ENCODE measurements around the gene IFT52.
"Not testable (repeated sequence)": the region's sequence is repeated elsewhere in the genome, so short reads cannot be mapped to it uniquely, and the experiment has no call there.

IFT52 gene

GRCh38 chr20:43655176-43655575, 64.4 kb downstream of the IFT52 start:
- not testable (repeated sequence) for DNase-seq

- DNase-seq = no peak
Measured at GRCh38 chr20:43655937-43656336, 65.2 kb downstream of the IFT52 start.

GRCh38 chr20:43658069-43658722, 67.5 kb downstream of the IFT52 start:
- no peak for DNase-seq

GRCh38 chr20:43658723-43659419, 68.1 kb downstream of the IFT52 start:
- DNase-seq = no peak

DNA sequence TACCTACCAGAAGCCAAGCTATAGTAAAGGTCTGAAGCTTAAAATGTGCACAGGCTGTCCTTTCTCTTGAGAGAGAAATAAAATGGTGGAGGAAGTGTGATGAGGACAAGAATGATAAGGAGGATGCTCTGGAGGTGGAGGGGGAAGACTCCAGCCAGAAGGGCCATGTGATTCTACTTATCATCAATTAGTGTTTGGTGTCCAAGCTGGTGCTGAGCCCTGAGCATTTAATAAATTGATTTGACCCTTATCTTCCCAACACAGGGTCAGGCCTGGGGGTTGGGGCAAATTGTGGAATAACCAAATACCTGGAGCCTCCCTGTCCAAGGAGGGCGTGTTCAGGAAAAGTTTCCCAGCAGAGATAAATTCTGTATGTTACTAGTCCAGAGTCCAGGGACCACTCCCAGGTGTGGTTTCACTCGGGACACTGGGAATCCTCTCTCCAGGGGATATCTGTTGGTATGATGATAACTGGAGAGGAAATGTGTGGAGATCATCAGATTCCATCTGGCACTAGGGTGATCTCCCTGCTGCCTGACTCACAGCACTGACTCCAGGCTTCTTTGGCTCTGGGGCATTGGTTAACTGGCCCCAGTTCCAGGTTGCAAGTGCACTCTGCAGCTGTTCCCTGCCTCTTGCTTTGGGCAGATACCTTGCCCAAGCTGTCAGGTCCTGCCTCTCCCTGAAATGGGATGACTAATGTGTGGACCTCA, 72.4 kb downstream of the IFT52 start:
- DNase-seq = no peak

DNA sequence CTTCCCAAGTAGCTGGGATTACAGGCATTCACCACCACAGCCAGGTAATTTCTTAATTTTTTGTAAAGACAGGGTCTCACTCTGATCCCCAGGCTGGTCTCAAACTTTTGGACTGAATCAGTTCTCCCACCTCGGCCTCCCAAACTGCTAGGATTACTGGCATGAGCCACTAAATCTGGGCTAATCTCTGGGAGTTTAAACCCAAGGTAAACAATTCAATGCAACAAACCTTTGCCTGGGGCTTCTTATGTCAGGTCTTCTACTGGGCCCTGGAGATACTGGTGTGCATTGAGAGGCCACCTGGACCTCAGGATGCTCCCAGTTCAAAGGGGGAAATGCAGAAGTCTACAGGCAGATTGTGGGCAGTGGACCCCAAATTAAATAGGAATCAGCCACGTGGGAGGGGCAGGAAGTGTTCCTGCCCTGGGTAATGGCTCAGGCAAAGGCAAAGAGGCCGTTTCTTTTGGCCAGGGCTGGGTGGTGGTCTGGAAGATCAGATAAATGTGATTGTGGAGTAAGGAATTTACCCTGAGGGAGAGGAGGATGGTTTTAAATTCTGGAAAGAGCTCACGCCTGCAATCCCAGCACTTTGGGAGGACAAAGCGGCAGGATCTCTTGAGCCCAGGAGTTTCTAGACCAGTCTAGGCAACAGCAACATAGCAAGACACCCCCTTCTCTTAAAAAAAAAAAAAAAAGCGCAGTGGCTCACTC, 74.9 kb downstream of the IFT52 start:
- no peak for DNase-seq

DNA sequence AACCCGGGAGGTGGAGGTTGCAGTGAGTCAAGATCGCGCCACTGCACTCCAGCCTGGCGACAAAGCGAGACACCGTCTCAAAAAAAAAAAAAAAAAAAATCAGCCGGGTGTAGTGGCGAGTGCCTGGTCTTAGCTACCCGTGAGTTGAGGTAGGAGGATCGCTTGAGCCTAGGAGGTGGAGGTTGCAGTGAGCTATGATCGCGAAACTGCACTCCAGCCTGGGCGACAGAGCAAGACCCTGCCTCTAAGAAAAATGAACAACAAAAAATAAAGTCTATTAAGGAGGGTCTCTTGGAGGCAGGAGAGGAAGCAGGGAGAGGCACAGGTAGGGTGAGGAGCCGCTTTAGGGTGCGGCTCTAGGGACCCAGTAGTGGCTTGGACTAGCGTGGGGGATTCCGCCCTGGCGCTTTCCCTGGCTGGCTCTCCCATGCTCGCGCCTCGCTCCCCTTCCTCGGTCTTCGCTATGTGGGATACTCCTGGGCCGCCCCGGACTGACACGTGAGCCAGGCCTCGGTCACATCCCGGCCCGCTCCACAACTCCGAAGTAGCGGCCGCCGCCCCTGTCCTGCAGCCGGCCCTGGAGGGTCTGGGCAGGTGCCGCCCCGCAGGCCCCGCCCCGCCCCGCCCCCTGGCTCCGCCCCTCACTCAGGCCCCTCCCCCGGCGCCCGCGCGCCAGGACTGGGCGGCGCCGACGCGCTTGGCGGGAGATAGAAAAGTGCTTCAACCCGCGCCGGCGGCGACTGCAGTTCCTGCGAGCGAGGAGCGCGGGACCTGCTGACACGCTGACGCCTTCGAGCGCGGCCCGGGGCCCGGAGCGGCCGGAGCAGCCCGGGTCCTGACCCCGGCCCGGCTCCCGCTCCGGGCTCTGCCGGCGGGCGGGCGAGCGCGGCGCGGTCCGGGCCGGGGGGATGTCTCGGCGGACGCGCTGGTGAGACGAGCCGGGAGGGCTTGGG, 75.9 kb downstream of the IFT52 start, which contains the start of gene MYBL2:
TSS of gene MYBL2 (plus strand) at position 739 of the 953 bp plus-strand sequence. CDS start at position 909, 170 bp downstream.
- DNase-seq = peak; percentile 12

DNA sequence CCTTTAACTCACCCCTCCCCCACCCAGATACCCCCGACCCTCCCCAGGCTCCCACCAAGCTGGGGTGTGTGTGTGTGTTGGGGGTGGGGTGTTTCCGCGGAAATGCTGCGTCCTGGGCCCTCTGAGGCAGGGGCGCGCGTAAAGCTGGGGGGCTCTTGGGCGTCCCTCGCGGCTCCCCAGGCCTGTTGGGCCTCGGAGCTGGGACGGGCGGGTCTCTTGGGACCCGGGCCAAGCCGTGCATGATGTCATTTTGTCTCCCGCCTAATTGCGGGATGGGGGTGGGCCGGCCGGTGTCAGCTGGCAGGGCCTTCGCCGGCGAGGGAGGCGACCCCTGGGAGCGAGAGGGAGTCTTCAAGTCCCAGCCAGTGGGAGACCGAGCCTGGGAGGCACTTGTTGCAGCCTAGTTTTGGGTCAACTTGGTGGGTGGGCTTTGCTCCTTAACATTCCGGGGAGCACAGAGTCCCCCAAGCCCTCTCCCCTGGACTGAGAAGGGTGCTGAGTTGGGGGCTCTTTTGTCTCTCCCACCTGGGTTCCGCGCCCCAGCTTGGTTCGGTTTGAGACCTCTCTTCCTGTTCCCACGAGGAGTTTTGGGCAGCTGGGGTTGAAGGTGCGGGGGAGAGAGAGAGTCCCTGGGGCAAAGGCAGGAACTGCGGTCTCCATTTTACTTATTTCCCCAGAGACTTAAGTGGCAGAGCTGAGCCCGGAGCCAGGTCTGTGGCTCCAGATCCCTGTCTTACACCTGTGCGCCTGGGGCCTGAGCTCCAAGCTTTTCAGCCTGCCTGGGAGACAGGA, 76.8 kb downstream of the IFT52 start:
- DNase-seq = no peak

DNA sequence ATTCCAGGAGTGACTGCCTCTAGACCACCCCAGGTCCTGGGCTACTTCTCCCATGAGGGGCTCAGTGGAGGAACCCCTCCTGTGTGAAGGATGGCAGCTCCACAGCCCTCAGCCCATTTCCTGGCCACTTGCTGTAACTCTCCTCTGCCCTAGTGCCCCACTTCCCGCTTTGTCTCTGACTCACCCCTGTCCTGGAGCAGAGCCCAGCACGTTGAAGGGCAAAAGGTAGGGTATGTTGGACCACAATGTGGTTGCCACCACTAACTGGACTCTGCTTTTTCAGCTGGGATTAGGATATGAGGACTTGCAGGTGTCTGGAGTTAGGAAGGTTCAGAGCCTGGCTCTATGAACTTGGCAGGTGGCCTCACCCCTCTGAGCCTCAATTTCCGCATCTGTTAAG, 78.6 kb downstream of the IFT52 start:
- no peak for DNase-seq

- DNase-seq = no peak
Measured at GRCh38 chr20:43670423-43670822, 79.7 kb downstream of the IFT52 start.

- DNase-seq = no peak
Measured at GRCh38 chr20:43676368-43676767, 85.6 kb downstream of the IFT52 start.

GRCh38 chr20:43680981-43681380, 90.2 kb downstream of the IFT52 start:
- no peak for DNase-seq

GRCh38 chr20:43681468-43681942, 90.8 kb downstream of the IFT52 start:
- DNase-seq = no peak

- no peak for DNase-seq
Measured at GRCh38 chr20:43681991-43682410, 91.3 kb downstream of the IFT52 start.

GRCh38 chr20:43682446-43682845, 91.7 kb downstream of the IFT52 start:
- DNase-seq = no peak

DNA sequence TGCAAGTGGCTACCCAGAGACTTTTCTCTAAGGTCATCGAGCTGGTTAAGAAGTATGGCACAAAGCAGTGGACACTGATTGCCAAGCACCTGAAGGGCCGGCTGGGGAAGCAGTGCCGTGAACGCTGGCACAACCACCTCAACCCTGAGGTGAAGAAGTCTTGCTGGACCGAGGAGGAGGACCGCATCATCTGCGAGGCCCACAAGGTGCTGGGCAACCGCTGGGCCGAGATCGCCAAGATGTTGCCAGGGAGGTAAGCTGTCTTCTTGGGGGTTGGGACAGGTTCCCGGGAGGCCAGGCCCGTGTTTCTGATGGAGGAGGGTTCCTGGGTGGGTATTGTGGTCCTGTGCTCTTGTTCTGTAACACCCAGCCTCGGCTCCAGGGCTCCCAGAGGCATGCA, 96.1 kb downstream of the IFT52 start:
- DNase-seq = no peak

GRCh38 chr20:43689165-43689564, 98.4 kb downstream of the IFT52 start:
- no peak for DNase-seq

GRCh38 chr20:43690943-43691598, 100.3 kb downstream of the IFT52 start:
- no peak for DNase-seq

- no peak for DNase-seq
Measured at GRCh38 chr20:43691928-43692524, 101.3 kb downstream of the IFT52 start.

- DNase-seq = no peak
Measured at GRCh38 chr20:43694763-43695162, 104.0 kb downstream of the IFT52 start.
